Stimulated activated CD8-positive, alpha-beta memory T cell treated with anti-CD3 and anti-CD28 coated beads, Interleukin-12 subunit alpha, Interleukin-12 subunit beta, amount 100 ng/mL, for 4 hours (primary cell): ENCODE data around the gene GPR183.

Experiments used
- DNase-seq: peaks from one replicate; pipeline ENCODE4 v3.0.0-alpha.2; 2020; ENCODE audit warnings: low read depth

GPR183 gene, protein sequence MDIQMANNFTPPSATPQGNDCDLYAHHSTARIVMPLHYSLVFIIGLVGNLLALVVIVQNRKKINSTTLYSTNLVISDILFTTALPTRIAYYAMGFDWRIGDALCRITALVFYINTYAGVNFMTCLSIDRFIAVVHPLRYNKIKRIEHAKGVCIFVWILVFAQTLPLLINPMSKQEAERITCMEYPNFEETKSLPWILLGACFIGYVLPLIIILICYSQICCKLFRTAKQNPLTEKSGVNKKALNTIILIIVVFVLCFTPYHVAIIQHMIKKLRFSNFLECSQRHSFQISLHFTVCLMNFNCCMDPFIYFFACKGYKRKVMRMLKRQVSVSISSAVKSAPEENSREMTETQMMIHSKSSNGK

DNA sequence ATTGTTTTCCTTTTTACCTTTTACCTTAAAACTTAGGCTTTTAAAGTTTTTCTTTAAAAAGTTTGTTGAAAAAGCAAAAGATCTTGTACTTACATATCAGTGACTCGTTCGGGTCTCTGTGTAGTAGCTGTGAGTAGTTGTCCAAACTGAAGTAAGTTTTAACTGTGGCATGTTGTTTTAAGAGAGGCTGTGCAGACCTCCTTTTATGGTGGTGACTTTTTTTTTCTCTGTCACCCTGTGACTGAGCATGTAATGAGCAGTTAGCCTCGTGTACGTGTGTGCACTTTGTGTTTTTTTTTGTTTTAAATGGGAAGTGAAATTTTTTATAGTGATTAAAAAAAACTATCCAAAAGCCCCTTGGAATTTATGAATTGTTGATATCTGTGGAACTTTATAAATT, at the start of gene GPR183:
Gene GPR183 (minus strand): TSS at position 153 of the 400 bp plus-strand sequence. CDS start 11,254 bp downstream, outside the sequence.
- DNase-seq: no peak

DNA sequence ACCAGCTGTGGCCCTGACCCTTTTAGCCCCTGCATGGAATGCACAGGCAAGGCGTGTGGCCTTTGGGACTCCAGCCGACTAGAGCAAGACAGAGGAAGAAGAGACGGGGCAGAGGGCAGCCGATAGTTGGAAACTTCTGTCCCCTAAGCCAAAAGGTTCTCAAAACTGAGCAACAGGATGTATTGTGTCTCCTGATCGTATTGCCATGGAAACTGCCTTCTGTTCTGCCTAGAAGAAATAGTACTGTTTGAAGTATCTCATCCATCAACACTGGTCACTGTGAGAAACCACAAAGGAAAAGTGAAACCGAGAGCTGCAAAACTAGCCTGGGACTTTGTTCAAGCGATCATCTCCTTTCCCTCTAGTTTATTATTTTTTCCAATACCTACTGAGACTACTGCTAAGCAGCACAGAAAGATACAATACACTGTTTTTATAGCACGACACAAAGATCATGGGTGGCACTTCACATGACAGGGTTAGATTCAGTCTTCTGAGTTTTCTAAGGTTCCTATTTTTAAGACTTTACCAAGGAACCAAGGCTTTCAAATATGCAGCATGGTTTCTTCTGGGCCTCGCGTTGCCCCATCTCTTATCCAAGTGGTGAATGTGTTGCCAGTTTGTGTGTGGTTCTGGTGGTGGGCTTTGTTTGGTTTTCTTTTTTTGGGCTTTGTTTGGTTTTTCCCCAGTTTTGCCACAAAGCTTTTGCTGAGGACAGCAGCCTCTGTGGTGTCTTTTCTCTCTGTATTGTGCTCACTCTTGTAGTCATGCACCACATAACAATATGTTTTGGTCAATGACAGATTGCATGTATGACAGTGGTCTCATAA, 49.3 kb upstream of the GPR183 start:
- no peak for DNase-seq

DNA sequence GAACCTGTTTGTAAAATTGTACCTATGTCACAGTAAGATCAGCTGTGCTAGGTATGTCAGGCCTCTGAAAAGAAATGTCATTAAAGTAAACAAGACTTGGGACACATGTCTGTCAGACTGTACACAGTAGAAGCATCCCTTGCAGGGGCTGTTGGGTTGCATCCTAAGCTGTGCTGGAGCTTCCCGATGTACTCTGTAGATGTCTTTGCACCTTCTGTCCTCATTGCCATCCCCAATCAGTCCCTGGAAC, 48.7 kb upstream of the GPR183 start:
- no peak for DNase-seq

DNA sequence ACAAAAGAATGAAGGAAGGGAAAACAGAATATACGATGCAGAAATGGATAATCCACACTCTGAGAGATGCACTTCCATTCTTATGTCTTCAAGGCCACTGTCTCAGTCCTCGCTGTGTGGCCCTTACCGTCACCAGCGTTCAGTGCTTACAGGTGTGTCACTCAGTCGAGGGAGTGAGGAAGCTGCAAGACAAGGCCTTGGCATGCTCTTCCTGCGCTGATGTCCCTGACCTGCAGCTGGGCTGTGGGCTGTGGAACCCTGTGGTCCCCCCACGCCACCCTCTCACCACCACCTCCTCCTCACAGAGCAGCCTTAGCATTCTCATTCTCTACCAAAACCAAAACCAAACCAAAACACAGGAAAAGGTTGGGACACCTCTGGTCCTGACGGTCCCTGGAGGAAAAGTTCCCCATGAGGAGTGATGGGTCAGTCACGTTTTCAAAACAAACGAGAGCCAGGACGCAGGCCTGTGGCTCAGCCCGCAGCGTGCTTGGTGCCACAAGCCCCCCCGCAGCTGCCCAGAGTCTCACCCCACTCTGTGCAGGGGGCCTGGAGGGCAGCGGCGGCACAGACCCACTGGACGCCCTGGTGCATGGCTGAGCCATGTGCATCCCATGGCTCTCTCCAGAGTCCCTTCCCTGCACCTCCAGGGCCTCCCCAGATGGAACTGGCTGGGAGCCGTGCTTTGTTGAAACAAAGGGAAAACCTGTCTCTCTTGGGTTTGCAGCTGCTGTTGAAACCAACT, 48.2 kb upstream of the GPR183 start:
- no peak for DNase-seq

DNA sequence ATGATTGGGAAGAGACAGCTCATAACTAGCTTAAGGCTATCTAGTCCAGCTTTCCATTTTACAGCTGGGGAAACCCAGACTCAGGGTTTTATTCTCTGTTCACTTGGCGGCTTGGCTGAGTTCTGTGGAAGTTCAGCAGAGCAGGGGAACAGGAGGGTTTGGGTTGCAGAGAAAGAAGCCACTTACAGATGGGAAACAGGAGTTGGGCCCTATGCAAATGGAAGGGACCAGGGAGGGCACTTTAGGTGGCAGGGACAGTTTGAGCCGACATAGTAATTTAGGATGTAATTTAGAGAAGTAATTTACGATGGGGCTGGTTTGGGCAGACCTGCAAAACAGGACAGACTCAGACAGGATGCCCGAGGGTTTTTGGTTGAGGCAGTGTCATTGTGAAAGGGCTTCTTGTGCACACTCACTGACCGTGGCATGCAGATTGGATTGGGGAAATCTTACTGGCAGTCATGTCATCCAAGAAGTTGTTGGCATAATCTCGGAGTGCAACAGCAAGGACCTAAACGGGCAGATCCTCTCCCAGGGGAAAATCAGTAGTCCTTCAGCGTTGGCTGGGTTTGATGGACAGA, 47.3 kb upstream of the GPR183 start:
- no peak for DNase-seq

DNA sequence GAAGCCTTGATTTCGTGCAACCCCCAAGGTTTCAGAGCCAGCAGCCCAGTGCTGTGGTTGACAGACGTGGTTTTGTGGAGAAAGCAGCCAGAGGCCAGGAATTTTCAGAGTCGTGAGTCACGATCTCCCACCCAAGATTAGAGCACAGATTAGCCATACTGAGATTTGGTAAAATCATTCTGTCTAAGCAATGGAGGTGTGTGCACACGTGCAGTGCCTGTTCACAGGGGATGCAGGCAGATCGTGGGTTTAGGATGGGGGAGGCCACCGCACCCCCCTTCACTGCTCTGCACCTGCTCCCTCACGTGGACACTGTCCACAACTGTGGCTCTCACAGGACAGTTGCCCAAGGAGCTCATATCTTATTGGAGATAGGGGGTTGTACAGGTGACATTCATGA, 46.6 kb upstream of the GPR183 start:
- DNase-seq: no peak

DNA sequence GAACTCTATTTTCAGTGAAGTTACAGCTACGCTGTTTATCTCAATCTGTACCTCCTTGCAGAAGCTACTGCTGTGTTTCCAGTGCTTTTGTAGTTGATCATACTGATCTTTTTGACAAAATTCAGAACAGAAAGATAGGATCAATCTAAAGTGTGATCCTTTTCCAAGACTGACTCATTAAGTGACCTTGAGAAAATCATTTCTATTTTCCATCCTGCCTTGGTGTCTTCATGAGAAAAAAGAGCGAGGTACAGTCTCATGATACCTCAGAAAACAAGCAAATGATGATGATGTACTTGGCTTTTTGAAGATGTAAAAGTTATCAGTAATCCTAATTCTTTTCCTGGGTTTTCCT, 46.0 kb upstream of the GPR183 start:
- DNase-seq: no peak

DNA sequence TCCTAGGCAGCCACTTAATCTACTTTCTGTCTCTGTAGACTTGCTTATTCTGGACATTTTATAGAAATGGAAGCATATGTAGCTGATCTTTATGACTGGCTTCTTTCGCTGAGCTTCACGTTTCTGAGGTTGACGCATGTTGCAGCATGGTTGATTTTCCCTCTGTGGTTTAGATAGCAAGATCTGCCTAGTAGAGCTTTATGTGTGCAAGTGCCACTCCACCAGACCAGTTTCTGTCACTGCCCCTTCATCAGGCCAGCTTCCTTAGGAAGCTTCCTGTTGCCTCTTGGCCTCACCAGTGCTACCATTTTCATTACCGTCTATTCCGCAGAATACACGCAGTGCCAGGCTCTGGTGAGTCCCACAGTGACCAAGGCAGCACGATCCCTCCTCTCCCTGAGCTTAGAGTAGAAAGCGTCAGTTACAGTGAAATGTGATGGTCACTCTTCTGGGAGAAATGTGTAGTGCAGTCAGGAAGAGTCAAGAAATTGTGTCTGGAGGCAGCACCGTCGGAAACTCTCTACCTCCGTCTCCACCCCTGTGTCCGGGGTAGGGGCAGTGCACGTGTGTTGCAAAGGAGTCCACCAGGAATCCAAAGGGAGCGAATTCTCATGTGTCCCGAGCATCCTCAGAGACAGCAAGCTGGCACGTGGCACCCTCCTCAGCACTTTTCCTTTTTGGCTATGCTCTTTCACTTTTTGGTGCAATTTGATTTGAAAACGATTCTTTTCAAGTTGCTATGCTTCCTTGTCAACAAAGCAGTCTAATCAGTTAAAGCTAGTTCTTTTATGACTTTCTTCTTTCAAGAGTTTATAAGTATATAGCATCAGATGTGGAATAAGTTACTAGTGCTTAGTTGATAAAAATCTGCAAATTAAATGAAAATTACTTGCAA, 45.4 kb upstream of the GPR183 start:
- no peak for DNase-seq

DNA sequence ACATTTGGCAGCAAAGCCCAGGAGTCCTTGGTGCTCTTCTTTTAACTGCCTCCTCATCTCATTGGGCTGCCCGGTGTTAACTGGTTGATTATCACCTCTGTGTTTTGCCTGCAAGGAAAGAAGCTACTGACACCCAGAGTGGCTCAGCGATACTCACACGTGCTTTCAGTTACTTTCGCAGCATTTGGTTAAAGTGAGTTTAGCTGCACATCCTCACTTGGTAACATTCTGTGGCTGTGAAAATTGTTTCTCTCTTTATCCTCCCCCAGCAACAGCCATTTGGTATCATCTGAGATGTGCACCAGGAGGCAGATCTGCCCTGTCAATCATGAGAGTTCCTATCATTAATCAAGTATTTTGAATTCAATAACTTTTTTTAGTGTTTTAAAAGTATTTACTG, 44.6 kb upstream of the GPR183 start:
- no peak for DNase-seq

DNA sequence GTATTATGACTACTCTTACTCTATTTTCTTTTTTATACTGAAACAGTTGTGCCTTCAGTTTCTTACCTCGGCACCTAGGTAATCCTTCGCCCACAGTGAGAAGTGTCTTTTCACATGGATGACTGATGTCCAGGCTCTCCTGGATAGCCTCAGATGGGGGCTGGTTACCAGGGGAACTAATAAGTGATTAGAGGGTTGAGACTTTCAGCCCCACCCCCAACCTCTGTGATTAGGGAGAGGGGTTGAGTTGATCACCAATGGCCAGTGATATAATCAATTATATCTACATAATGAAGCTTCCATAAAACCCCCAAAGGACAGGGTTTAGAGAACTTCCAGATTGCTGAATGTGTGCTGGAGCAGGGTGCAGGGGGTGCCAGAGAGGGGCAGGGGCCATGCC, 43.0 kb upstream of the GPR183 start:
- DNase-seq: no peak

DNA sequence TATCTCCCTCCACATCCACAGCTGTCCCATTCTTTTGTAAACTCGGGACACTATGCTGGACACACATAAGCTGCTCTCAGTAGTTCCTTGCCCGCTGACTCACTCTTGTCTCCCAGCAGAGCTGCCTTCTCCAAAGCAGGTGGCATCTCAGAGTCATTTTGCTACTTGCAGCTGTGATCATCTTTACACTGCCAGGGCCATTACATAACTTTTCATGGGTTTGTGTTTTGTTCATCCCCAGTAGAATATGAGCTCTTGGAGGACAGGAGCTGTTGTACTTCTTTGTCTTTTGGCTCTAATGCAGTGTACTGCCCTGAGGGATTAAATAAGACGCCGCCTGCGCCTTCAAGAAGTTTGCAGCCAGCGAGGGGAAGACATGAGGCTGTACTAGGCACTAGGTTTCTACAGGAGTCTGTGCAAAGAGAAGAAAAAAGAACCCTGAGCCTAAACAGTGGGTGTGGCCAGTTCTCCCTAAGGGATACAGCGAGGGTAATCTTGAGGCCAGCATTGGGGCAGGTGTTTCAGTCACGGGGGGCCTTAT, 40.8 kb upstream of the GPR183 start:
- DNase-seq: no peak

DNA sequence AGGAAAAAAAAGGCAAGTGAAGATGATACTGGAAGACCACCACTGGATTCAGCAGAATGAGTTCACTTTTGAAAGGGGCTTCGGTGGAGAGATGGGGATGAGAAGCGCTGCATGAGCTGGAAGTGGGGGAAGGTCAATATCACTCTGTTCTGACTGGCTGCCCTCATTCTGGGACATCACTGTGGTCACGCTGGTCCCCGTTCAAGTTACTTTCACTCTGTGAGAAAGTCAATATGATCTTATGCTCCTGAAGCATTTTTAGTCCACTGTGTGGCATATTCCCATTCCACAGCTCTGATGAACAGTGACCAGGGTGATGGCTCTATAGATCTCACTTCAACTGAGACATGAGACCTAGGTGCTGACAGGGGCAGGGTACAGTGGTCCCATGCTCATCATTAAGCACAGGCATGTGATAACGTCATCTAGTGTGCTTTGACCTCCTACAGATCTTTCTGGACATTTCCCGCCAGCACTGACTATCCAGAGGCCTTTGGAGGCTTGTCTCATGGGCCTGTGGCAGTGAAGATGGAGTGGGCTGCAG, 40.2 kb upstream of the GPR183 start:
- no peak for DNase-seq

DNA sequence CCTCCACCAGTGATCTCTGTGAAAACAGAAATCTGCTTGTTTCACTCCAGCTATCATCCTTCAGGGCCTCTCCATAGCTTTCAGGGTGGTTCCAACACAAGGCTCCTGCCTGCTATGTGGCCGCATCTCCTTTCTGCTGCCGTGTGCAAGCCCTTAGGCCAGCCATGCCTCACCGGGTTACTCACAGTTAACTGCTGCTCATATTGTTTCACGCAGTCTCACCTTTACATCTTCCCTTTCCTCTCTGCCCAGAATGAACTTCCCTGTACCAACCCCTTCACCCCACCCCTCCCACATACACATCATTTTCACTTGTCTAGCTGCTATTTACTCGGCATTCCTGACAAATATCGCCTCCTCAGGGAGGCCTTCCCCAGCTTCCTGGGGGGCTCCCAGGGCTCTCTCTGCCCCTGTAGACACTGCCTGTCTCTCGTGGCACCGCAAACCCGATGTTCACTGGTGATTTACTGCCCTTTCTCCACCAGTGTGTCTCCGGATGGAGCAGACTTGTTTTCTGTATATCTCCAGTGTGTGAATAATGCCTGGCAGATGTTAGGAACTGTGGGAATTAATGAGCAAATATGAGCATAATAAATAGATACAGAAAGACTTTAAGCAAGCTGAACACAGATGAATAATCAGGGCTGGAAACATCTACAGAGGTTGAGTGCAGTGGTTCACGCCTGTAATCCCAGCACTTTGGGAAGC, 39.3 kb upstream of the GPR183 start:
- DNase-seq: no peak

DNA sequence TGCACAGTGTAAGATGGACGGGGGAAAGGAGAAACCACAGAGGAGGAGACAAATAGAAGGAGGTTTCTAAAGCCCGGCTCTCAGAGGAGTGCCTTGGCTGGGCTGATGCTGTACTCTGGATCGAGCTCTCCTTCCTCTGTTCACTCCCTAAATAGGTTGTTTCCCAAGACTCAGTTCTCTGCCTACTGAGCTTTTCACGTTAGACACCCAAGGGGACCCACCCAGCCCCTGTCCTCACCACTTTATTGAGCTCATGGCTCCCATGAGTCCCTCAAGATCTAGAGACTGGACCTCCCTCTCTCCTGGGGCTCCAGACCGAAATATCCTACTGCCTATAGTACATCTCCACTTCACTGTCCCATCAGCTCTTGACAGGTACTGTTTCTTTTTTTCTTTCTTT, 38.1 kb upstream of the GPR183 start:
- DNase-seq: no peak

DNA sequence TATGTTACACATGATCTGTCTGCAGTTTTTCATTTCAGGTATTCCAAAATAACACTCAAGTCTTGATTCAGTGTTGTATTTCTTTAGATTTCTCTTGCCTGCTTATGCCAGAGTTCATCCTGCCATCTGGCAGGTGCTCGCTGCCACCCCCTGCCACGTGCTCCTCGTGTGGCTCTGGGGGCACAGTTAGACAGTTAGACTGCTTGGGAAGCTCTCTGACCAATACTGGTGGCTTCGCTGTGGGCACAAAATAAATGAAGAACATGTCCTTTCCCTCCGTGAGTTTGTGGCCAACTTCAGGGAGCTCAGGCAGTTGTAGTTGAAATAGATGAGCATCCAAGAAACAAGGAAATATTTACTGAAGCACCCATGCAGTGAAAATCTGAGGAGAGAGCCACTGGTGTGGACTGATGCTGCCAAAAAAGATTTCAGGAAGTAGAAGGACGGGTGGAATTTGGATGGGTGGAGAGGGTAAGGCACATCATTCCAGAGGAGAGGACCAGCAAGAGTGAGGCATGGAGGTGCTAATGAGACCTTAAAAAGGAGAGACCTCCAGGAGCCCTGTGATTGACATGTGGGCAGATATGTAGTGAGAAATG, 37.5 kb upstream of the GPR183 start:
- DNase-seq: no peak

DNA sequence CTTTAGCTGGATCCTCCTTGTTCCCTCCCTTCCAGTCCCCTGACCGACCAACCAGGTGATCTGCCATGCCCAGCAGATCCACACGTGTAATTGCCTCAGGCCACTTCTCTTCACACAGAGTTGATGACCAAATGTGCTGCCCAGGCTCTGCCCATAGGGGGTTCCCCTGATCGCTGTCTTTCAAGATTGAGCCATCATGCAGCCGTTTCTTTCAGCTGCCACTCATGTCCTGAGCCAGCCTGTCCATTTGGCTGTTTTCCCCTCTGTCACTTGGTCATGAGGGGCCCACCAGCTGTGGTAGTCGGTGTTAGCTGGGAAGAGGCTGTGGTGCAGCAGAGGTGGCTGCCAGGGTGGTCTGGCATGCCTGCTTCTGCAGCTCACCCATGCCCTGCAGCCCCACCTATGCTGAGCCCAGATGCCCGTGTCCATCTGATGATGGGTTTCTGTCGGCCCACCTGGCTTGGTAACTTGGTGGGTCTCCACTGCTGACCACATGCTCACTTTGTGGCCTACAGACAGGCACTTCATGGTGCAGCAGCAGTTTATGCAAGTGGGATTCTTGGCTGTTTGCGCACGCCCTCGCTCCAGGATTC, 35.6 kb upstream of the GPR183 start:
- DNase-seq: no peak

DNA sequence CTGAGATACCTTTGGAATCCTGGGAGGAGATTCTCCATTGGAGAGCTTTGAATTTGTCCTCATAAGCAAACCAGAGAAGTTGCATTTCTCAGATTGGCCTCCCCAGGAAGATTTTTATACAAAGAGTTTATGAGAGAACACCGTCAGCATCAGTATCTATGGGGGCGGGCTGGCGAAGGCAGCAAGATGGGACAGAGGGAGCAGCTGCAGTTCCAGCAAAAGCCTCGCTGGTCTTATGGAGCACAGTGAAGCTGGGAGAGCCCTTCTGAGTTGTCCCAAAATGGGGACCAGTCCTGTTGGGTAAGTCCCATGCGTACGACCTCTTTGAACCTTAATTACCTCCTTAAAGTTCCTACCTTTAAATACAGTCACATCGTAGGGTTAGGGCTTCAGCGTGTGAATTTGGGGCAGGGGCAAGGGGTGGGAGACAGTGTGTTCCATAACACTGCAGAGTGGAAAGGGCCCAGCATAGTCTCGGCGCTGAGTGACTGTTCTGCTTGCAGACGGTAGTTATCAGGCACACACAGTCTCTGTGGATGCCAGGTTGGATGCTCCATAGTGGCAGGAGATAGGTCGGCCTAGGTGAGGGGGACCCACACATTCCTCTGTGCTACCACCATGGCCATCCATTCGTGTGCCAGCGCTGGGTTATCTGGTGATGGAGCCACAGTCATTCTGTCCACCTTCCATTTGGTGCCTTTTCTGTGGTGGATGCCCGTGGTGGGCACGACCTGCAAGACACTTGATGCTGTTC, 34.9 kb upstream of the GPR183 start:
- DNase-seq: no peak

DNA sequence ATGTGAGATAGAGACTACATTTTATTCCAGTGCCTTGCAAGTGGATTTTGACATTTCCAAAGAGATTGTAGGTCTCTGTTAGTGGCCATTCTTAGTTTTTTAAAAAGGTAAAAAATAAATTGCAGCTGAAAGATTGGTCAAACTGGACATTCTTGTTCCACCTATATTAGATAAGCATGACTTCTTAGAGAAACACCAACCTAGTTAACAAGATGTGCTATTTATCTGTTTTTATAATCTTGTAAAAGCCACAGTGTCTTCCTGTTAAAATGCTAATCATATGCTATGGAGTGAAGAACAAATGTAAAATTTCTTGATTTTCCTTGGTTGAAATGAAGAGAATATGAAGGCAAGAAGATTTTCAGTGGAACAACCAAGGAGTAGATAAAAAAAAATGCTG, 33.4 kb upstream of the GPR183 start:
- no peak for DNase-seq
